Subcutaneous adipose tissue (tissue), 4 donors: ENCODE measurements around the gene CRPPA. TPM values are rescaled to one million over a fixed set of nuclear protein-coding genes. Genes with fewer than 3 reads are reported as not detected.

Source experiments
- total RNA-seq, 4 donors: library from RNA; depleted of rRNA; stranded (reverse); fragments of >200 nt; gene quantifications; one replicate each; pipeline ENCODE4 v1.1.0, GENCODE V29; 2016
- TF ChIP-seq, protein P1 (sequence below): fragments of 450-650 bp; IDR thresholded peaks from one replicate; pipeline ENCODE4 v1.5.1; 2016; ENCODE audit warnings: low read depth, mild to moderate bottlenecking, control low read depth, antibody characterized with exemption, moderate library complexity

Gene CRPPA
- 1 to 10 TPM in 3 of 4 donors, under 1 TPM in 1; 0.68 to 3.1 (median 2.0) TPM for total RNA-seq

DNA sequence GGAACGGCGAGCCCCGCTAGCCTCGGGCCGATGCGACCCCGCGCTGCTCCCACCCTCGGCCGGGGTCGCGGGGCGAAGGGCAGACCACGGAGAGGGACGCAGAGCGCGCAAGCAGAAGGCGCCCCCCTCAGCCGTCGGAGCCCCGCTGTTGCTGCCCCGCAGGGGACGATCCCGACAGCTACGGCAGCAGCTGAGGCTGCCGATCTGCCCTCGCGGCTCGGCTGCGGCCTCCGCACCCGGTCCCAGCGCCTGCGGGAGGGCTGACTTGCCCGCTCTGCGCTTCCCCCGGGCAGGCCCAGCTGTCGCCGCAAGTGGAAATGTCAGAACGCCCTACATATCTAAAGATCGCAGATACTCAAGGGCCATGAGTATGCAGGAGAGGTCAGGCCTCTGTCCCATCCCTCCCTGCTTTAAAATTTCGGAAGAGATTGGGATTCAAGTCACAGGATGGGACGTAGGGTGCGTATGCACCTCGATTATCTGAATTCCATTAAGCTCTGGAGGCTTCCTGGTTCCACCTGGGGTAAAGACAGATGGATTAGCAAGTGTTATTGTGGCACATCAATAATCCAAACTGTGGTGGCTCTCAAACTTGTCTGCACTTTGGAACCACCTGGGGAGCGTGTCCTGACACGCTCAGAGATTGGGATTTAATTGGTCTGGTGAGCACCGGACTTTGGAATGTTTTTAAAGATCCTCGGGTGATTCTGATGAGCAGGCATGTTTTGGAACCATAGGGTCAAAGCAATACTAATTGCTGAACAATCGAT lies at the start of gene CRPPA:
TSS of gene CRPPA (minus strand) at position 206 of the 770 bp plus-strand sequence. CDS start 216 bp downstream, outside the sequence.
- TF ChIP-seq, protein P1, sequence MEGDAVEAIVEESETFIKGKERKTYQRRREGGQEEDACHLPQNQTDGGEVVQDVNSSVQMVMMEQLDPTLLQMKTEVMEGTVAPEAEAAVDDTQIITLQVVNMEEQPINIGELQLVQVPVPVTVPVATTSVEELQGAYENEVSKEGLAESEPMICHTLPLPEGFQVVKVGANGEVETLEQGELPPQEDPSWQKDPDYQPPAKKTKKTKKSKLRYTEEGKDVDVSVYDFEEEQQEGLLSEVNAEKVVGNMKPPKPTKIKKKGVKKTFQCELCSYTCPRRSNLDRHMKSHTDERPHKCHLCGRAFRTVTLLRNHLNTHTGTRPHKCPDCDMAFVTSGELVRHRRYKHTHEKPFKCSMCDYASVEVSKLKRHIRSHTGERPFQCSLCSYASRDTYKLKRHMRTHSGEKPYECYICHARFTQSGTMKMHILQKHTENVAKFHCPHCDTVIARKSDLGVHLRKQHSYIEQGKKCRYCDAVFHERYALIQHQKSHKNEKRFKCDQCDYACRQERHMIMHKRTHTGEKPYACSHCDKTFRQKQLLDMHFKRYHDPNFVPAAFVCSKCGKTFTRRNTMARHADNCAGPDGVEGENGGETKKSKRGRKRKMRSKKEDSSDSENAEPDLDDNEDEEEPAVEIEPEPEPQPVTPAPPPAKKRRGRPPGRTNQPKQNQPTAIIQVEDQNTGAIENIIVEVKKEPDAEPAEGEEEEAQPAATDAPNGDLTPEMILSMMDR: no peak

- TF ChIP-seq, protein P1: no peak
These were observed 44.4 kb upstream of the CRPPA start, which contains the start of gene SOSTDC1 for GRCh38 chr7:16465469-16466361. Gene SOSTDC1 (minus strand): TSS chr7:16465738. CDS start chr7:16465668, 70 bp downstream.

- TF ChIP-seq, protein P1: no peak
These were observed 42.8 kb upstream of the CRPPA start for GRCh38 chr7:16463949-16464715.

- TF ChIP-seq, protein P1: no peak
These were observed 42.2 kb upstream of the CRPPA start for GRCh38 chr7:16463520-16463919.

GRCh38 chr7:16462431-16462889 lies 41.1 kb upstream of the CRPPA start:
- TF ChIP-seq, protein P1: no peak

DNA sequence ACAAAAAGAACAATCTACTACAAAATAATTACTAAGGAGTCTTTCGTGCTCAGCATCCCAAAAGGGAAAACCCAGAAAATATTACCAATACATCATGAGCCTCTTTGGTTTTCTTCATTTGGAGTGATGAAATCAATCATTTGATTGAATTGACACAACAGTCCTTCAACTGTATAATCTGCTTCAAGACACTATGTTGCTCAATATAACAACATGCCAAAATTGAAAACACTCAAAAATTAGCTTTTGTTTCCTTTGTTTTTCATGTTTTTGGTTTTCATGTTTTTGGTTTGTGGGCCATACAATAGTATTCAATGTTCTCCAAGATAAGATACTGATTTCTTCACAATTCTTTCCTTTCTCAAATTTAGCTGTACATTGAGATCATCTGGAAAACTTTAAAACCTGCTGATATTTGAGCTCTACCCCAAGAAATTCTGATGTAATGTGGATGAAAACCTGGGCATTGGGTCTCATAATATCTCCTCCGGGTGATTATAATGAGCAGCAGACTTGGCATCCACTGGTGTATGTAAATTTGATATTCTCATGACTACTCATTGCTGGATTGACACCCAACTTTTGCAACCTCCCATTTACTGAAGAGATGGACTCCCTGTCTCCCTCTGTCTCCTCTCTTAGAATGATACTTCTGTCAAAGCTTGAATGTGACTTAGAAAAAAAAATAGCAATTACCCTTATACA lies 39.6 kb upstream of the CRPPA start:
- TF ChIP-seq, protein P1: no peak
